ENCODE measurements around the gene GALNS. TPM values are rescaled to one million over a fixed set of nuclear protein-coding genes. Genes with fewer than 3 reads are reported as not detected.

The GALNS gene
- total and polyA plus RNA-seq, 2 of the 13 experiments (the other 11 are each of a cell fraction or from before 2014, with no cell fraction given): 9.2 to 9.8 TPM

DNA sequence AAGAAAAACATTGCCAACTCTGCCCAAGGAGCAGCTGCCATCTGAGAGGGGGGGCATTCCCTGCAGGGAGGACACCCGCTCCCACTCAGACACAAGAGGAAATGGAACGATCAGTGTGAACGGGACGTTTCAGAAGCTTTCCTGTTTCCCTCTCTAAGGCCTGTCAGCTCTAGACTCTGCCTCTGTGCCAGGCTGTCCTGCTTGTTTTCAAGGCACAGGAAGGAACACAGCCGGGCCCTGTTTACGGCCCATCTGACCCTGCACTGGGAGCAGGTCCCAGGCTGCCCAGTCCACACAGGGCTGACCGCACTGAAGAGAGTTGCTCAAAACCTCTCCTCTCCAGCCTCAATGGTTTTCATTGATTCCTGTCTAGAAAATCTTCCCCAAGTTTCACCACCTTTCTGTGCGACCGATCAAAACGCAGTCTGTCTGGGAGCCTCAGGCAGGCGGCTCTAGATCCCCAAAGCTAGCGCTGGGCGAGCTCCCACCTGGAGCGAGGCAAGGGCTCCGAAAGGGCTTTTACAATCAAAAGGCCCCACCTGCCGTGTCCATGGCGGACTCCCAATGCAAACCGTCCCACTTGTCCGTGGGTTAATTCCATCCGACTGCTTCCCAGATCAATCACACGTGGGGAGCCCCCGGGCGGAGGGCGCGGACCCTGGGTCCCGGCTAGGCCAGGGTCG is 73.2 kb downstream of the GALNS start:
- ATAC-seq (peak; percentile 50), DNase-seq (ENCODE audit: low spot score) (no peak), FAIRE-seq (peak; percentile 57)
- peaks cover 57% of the 10 kb centered on the region for H3K79me2 ChIP-seq (ENCODE audit: insufficient read depth, low read length)
- H3K4me2 ChIP-seq (ENCODE audit: low read depth, low read length): peak overlapping the region; percentile 97
- peak overlapping the region; percentile 82 for H3K9ac ChIP-seq (ENCODE audit: insufficient read depth, low read depth, low read length)
- in situ Hi-C loops (cut with HindIII; ENCODE audit: extremely low pct_ligation_motif_present, low pct_unique_long_range_greater_than_20kb): no loop called here
- no peak overlapping the region for H2AFZ ChIP-seq (ENCODE audit: low read length)
- peaks cover 72% of the 10 kb centered on the region for H3K4me1 ChIP-seq (ENCODE audit: insufficient read depth, low read length)
- intact Hi-C loops (cut with micrococcal nuclease; ENCODE audit: unreplicated experiment): loop anchor here (1.0 to 2.0 kb wide), 2 partner anchors 13 to 14 kb away; no protein-coding TSS in a partner anchor
- no TSS peak for BruUV-seq (replicated peaks)
- H3K27me3 ChIP-seq (ENCODE audit: control insufficient read depth in 1 of 2, insufficient read depth in 2 of 2, low read length in 2 of 2): no peaks in the 10 kb centered on the region
- H3K27ac ChIP-seq (ENCODE audit: extremely low read length, insufficient read depth, low read length): peak overlapping the region; percentile 70
- 7% methylated on average over 15 of the region's 27 CpGs for WGBS (ENCODE audit: low lambda C conversion rate)
- 0 out of 5 replicates have a peak, but pooled peaks cover 0 to 2% of the 10 kb centered on the region in 2 experiments for H3K36me3 ChIP-seq (replicated peaks in 1 of 2; ENCODE audit: control insufficient read depth in 1 of 2, insufficient read depth in 2 of 2, low read length in 2 of 2)
- POLR2A ChIA-PET: interaction anchor here (0.6 to 5.4 kb wide), 16 partner anchors 10 to 417 kb away, joined by 3 to 36 read pairs (median 5); partner anchors contain the start of genes APRT, MVD and SLC22A31
- H3K9me3 ChIP-seq (ENCODE audit: low read length): no peaks in the 10 kb centered on the region
- CTCF ChIA-PET (ENCODE audit: low intra/inter-chr PET ratio, low total read pairs): interaction anchor here (1.1 to 2.9 kb wide), 4 partner anchors 20 to 36 kb away, joined by 3 to 10 read pairs (median 4); partner anchors contain the start of gene APRT
- peak overlapping the region; percentile 73 to 87 (median 85) for H3K4me3 ChIP-seq (replicated peaks in 1 of 3; ENCODE audit: insufficient read depth in 1 of 3, low read depth in 2 of 3, low read length in 3 of 3)
- H4K20me1 ChIP-seq (ENCODE audit: insufficient read depth, low read length): peaks cover 28% of the 10 kb centered on the region
- TF ChIP-seq, protein P1, sequence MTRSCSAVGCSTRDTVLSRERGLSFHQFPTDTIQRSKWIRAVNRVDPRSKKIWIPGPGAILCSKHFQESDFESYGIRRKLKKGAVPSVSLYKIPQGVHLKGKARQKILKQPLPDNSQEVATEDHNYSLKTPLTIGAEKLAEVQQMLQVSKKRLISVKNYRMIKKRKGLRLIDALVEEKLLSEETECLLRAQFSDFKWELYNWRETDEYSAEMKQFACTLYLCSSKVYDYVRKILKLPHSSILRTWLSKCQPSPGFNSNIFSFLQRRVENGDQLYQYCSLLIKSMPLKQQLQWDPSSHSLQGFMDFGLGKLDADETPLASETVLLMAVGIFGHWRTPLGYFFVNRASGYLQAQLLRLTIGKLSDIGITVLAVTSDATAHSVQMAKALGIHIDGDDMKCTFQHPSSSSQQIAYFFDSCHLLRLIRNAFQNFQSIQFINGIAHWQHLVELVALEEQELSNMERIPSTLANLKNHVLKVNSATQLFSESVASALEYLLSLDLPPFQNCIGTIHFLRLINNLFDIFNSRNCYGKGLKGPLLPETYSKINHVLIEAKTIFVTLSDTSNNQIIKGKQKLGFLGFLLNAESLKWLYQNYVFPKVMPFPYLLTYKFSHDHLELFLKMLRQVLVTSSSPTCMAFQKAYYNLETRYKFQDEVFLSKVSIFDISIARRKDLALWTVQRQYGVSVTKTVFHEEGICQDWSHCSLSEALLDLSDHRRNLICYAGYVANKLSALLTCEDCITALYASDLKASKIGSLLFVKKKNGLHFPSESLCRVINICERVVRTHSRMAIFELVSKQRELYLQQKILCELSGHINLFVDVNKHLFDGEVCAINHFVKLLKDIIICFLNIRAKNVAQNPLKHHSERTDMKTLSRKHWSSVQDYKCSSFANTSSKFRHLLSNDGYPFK (CRISPR knock-in tag; IDR thresholded peaks at IDR 0.05; ENCODE audit: borderline replicate concordance): 0 out of 2 replicates have a peak, but pooled peaks have one; percentile 75
- TF ChIP-seq RFX5 (IDR thresholded peaks at IDR 0.05; ENCODE audit: low read depth, low read length) (no peak), POLR2G (IDR thresholded peaks at IDR 0.05; ENCODE audit: low read depth, low read length) (peak; percentile 4; the same call in 1 of the 2 replicates), ZNF605 (CRISPR knock-in tag; IDR thresholded peaks at IDR 0.05) (peak; percentile 56; the same call in 1 of the 2 replicates), ZNF501 (CRISPR knock-in tag; IDR thresholded peaks at IDR 0.05) (peak; percentile 89), ZNF138 (CRISPR knock-in tag; IDR thresholded peaks at IDR 0.05; ENCODE audit: low read depth) (0 out of 2 replicates have a peak, but pooled peaks have one; percentile 24), HIVEP1 (CRISPR knock-in tag; IDR thresholded peaks at IDR 0.05) (peak; percentile 25), SP1 (IDR thresholded peaks at IDR 0.05) (no peak), SP1 (CRISPR knock-in tag; IDR thresholded peaks at IDR 0.05) (no peak), FOXO1 (CRISPR knock-in tag; IDR thresholded peaks at IDR 0.05) (0 out of 2 replicates have a peak, but pooled peaks have one; percentile 21), RXRA (CRISPR knock-in tag; IDR thresholded peaks at IDR 0.05) (0 out of 2 replicates have a peak, but pooled peaks have one; percentile 7)
- TF ChIP-seq, protein P2, sequence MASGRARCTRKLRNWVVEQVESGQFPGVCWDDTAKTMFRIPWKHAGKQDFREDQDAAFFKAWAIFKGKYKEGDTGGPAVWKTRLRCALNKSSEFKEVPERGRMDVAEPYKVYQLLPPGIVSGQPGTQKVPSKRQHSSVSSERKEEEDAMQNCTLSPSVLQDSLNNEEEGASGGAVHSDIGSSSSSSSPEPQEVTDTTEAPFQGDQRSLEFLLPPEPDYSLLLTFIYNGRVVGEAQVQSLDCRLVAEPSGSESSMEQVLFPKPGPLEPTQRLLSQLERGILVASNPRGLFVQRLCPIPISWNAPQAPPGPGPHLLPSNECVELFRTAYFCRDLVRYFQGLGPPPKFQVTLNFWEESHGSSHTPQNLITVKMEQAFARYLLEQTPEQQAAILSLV (CRISPR knock-in tag; IDR thresholded peaks at IDR 0.05; ENCODE audit: borderline replicate concordance): peak; percentile 82; the same call in 1 of the 2 replicates
- TF ChIP-seq, protein P3, sequence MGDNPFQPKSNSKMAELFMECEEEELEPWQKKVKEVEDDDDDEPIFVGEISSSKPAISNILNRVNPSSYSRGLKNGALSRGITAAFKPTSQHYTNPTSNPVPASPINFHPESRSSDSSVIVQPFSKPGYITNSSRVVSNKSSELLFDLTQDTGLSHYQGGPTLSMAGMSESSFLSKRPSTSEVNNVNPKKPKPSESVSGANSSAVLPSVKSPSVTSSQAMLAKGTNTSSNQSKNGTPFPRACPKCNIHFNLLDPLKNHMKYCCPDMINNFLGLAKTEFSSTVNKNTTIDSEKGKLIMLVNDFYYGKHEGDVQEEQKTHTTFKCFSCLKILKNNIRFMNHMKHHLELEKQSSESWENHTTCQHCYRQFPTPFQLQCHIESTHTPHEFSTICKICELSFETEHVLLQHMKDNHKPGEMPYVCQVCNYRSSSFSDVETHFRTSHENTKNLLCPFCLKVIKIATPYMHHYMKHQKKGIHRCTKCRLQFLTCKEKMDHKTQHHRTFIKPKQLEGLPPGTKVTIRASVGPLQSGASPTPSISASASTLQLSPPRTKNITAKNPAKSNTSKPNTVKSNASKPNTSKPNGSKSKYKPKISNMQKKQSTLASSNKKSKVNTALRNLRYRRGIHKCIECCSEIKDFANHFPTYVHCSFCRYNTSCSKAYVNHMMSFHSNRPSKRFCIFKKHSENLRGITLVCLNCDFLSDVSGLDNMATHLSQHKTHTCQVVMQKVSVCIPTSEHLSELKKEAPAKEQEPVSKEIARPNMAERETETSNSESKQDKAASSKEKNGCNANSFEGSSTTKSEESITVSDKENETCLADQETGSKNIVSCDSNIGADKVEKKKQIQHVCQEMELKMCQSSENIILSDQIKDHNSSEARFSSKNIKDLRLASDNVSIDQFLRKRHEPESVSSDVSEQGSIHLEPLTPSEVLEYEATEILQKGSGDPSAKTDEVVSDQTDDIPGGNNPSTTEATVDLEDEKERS (CRISPR knock-in tag; IDR thresholded peaks at IDR 0.05): 0 out of 2 replicates have a peak, but pooled peaks have one; percentile 64
- TF ChIP-seq, protein P4, sequence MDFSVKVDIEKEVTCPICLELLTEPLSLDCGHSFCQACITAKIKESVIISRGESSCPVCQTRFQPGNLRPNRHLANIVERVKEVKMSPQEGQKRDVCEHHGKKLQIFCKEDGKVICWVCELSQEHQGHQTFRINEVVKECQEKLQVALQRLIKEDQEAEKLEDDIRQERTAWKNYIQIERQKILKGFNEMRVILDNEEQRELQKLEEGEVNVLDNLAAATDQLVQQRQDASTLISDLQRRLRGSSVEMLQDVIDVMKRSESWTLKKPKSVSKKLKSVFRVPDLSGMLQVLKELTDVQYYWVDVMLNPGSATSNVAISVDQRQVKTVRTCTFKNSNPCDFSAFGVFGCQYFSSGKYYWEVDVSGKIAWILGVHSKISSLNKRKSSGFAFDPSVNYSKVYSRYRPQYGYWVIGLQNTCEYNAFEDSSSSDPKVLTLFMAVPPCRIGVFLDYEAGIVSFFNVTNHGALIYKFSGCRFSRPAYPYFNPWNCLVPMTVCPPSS (IDR thresholded peaks at IDR 0.05): no peak
- TF ChIP-seq, protein P5, sequence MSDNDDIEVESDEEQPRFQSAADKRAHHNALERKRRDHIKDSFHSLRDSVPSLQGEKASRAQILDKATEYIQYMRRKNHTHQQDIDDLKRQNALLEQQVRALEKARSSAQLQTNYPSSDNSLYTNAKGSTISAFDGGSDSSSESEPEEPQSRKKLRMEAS (IDR thresholded peaks at IDR 0.05): peak; percentile 2; the same call in 1 of the 2 replicates
